A673 (cell line): ENCODE results near the gene EPB41L3.

Source experiments
- EZH2 ChIP-seq: fragments of 200-600 bp; sonication (generic); IDR thresholded peaks from 2 replicates; pipeline ENCODE4 v1.6.1; 2017; ENCODE audit warnings: borderline replicate concordance, low read depth, mild to moderate bottlenecking, mixed read lengths, antibody characterized with exemption, low read length; ENCODE audit not compliant: poor library complexity, severe bottlenecking
- TF ChIP-seq, protein P1 (sequence below): fragments of 300-800, 200-600 bp; sonication (generic); conservative IDR thresholded peaks from 2 replicates; pipeline ENCODE4 v1.5.1; 2017; ENCODE audit warnings: low read depth, mild to moderate bottlenecking, antibody characterized with exemption, low read length, moderate library complexity, mixed read lengths

DNA sequence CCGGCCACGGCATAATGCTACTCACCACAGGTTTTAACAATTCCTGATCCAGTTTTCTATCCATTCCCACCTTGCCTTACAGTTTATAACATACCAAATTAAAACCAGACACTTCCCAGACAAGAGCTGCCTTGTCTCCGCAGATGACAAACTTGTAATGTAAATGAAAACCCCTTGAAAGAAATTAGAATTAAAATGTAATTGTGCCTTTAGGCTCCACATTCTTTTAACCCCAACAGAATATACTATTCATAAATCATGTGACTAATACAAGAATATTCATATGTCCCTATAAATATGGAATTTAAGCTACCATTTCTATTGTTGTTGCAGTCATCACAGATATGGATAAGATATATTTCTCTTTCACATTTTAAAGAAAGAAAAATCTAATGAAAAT is 178.4 kb downstream of the EPB41L3 start:
- TF ChIP-seq, protein P1, sequence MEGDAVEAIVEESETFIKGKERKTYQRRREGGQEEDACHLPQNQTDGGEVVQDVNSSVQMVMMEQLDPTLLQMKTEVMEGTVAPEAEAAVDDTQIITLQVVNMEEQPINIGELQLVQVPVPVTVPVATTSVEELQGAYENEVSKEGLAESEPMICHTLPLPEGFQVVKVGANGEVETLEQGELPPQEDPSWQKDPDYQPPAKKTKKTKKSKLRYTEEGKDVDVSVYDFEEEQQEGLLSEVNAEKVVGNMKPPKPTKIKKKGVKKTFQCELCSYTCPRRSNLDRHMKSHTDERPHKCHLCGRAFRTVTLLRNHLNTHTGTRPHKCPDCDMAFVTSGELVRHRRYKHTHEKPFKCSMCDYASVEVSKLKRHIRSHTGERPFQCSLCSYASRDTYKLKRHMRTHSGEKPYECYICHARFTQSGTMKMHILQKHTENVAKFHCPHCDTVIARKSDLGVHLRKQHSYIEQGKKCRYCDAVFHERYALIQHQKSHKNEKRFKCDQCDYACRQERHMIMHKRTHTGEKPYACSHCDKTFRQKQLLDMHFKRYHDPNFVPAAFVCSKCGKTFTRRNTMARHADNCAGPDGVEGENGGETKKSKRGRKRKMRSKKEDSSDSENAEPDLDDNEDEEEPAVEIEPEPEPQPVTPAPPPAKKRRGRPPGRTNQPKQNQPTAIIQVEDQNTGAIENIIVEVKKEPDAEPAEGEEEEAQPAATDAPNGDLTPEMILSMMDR: no peak
- no peak for TF ChIP-seq EZH2
